Karpas-422 (cell line): Measurements from ENCODE around the gene ACOX3. TPM values are rescaled to one million over a fixed set of nuclear protein-coding genes. Genes with fewer than 3 reads are reported as not detected.

Experiments
- DNase-seq: peaks from one replicate; pipeline ENCODE4 v3.0.0-alpha.2; 2015
- H2AFZ ChIP-seq: fragments of 200-600 bp; sonication (generic); 2 replicates; pipeline ENCODE4 v1.6.1; 2014; ENCODE audit warnings: antibody characterized with exemption, low read length, mixed read lengths
- H3K27ac ChIP-seq: fragments of 200-600 bp; sonication (generic); 2 replicates; pipeline ENCODE4 v1.5.1; 2014; ENCODE audit warnings: mild to moderate bottlenecking, low read length, moderate library complexity
- H3K27me3 ChIP-seq: fragments of 200-600 bp; sonication (generic); 2 replicates; pipeline ENCODE4 v1.6.1; 2014; ENCODE audit warnings: low read length, mixed read lengths
- H3K36me3 ChIP-seq: fragments of 200-600 bp; sonication (generic); 2 replicates; pipeline ENCODE4 v1.6.1; 2014; ENCODE audit warnings: low read length, mixed read lengths; ENCODE audit not compliant: insufficient read depth
- H3K4me1 ChIP-seq: fragments of 200-600 bp; sonication (generic); 2 replicates; pipeline ENCODE4 v1.6.1; 2014; ENCODE audit warnings: mild to moderate bottlenecking, low read length, mixed read lengths
- H3K4me2 ChIP-seq: fragments of 200-600 bp; sonication (generic); 2 replicates; pipeline ENCODE4 v1.6.1; 2014; ENCODE audit warnings: low read length, low read depth, mild to moderate bottlenecking; ENCODE audit not compliant: poor library complexity, severe bottlenecking
- H3K4me3 ChIP-seq: fragments of 200-600 bp; sonication (generic); 2 replicates; pipeline ENCODE4 v1.5.1; 2014; ENCODE audit warnings: mild to moderate bottlenecking, antibody characterized with exemption, low read length, mixed read lengths
- H3K79me2 ChIP-seq: fragments of 200-600 bp; sonication (generic); 2 replicates; pipeline ENCODE4 v1.6.1; 2014; ENCODE audit warnings: mild to moderate bottlenecking, low read length, mixed read lengths
- H3K9ac ChIP-seq: fragments of 200-600 bp; sonication (generic); 2 replicates; pipeline ENCODE4 v1.6.0; 2014; ENCODE audit warnings: low read length
- H3K9me2 ChIP-seq: fragments of 200-600 bp; sonication (generic), shearing (Covaris generic); replicated peaks from 2 replicates; pipeline ENCODE4 v1.6.0; 2014; ENCODE audit warnings: mild to moderate bottlenecking, low read length, moderate library complexity; ENCODE audit not compliant: insufficient read depth
- H3K9me3 ChIP-seq: fragments of 300-700, 200-600 bp; sonication (generic); 2 replicates; pipeline ENCODE4 v1.6.1; 2014; ENCODE audit warnings: low read length, mixed read lengths
- H4K20me1 ChIP-seq: fragments of 200-600 bp; sonication (generic); 2 replicates; pipeline ENCODE4 v1.6.1; 2014; ENCODE audit warnings: mild to moderate bottlenecking, antibody characterized with exemption, low read length, low read depth; ENCODE audit not compliant: insufficient read depth
- total RNA-seq: library from RNA; depleted of rRNA; stranded (reverse); fragments of >200 nt; shearing (Covaris generic); gene quantifications from 2 replicates; pipeline ENCODE4 v1.2.3, GENCODE V29; 2014; ENCODE audit warnings: low replicate concordance

The ACOX3 gene
- total RNA-seq, 1 experiment from 2014 or later = 17.6 TPM

- Histone ChIP-seq H3K27me3 (no peaks in the 10 kb centered on the region), H3K4me1 (no peaks in the 10 kb centered on the region), H3K27ac (no peak overlapping the region), H3K36me3 (peaks cover 2% of the 10 kb centered on the region; the same call in 1 of the 2 replicates), H3K9ac (no peak overlapping the region), H3K79me2 (no peaks in the 10 kb centered on the region), H3K9me3 (no peaks in the 10 kb centered on the region), H3K4me3 (no peak overlapping the region), H3K9me2 (no peaks in the 10 kb centered on the region), H3K4me2 (no peak overlapping the region), H2AFZ (no peak overlapping the region), H4K20me1 (no peaks in the 10 kb centered on the region)
- no peak for DNase-seq
These were observed 30.8 kb upstream of the ACOX3 start for GRCh38 chr4:8471211-8471875.

- Histone ChIP-seq H3K9ac (no peak overlapping the region), H3K36me3 (peaks cover 3% of the 10 kb centered on the region; the same call in 1 of the 2 replicates), H3K27me3 (no peaks in the 10 kb centered on the region), H3K27ac (no peak overlapping the region), H3K4me3 (no peak overlapping the region), H3K9me3 (no peaks in the 10 kb centered on the region), H3K9me2 (no peaks in the 10 kb centered on the region), H3K79me2 (no peaks in the 10 kb centered on the region), H2AFZ (no peak overlapping the region), H3K4me1 (no peaks in the 10 kb centered on the region), H4K20me1 (no peaks in the 10 kb centered on the region), H3K4me2 (no peak overlapping the region)
- no peak for DNase-seq
These were observed 30.0 kb upstream of the ACOX3 start for GRCh38 chr4:8470451-8471024.

DNA sequence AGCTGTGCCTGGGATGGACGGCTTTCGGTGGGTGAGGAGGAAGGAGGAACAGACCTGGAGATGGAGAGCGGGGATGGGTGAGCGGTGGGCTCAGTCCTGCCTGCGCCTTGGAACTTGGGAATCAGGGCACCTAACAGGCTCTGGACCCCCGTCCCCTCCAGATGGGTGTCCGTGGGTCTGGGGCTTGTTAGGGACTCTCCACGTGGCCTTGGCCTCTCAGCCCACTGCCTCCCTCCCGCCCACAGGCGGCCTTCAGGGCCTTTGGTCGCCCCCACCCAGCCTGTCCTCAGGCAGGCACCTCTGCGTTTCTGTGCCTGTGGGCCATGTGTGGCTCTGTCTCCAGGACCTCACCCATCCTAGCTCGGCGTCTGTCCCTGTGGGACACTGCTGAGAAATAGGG, 29.0 kb upstream of the ACOX3 start:
- H3K36me3 ChIP-seq = peaks cover 5% of the 10 kb centered on the region; the same call in 1 of the 2 replicates
- no peaks in the 10 kb centered on the region for H3K27me3 ChIP-seq
- no peaks in the 10 kb centered on the region for H3K79me2 ChIP-seq
- H3K4me3 ChIP-seq = no peak overlapping the region
- no peak overlapping the region for H3K9ac ChIP-seq
- H3K9me2 ChIP-seq = no peaks in the 10 kb centered on the region
- H3K4me2 ChIP-seq = no peak overlapping the region
- H2AFZ ChIP-seq = no peak overlapping the region
- H4K20me1 ChIP-seq = no peaks in the 10 kb centered on the region; the same call in 1 of the 2 replicates
- no peak for DNase-seq
- no peaks in the 10 kb centered on the region for H3K4me1 ChIP-seq
- no peaks in the 10 kb centered on the region for H3K9me3 ChIP-seq
- H3K27ac ChIP-seq = no peak overlapping the region

GRCh38 chr4:8468746-8469535, 28.4 kb upstream of the ACOX3 start:
- no peaks in the 10 kb centered on the region; the same call in 1 of the 2 replicates for H4K20me1 ChIP-seq
- no peaks in the 10 kb centered on the region for H3K9me3 ChIP-seq
- H2AFZ ChIP-seq = no peak overlapping the region
- no peaks in the 10 kb centered on the region for H3K9me2 ChIP-seq
- H3K27ac ChIP-seq = no peak overlapping the region
- H3K27me3 ChIP-seq = no peaks in the 10 kb centered on the region
- no peaks in the 10 kb centered on the region for H3K4me1 ChIP-seq
- H3K4me3 ChIP-seq = no peak overlapping the region
- H3K9ac ChIP-seq = no peak overlapping the region
- peaks cover 5% of the 10 kb centered on the region; the same call in 1 of the 2 replicates for H3K36me3 ChIP-seq
- no peaks in the 10 kb centered on the region for H3K79me2 ChIP-seq
- DNase-seq = peak; percentile 82
- no peak overlapping the region for H3K4me2 ChIP-seq

DNA sequence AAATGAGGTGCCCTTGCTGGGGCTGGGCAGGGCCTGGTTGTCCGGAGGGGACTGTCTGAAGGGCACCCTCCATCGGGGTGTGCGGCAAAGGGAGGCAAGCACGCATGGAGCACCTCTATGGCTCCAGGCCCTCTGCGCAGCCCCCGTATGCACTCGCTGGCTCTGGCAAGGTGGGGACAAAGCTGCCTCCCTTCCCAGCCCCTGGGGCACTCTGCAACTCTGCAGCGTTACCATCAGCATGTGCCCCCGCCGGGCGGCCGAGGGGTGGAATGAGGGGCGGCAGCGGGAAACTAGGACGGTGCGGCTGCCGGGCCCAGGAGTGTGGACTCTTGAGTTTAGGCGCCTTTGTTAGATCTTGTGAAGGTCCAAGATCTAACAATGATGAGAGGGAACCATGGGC, 26.5 kb upstream of the ACOX3 start:
- Histone ChIP-seq H3K27ac (no peak overlapping the region), H2AFZ (no peak overlapping the region), H3K27me3 (no peaks in the 10 kb centered on the region), H3K4me1 (0 out of 2 replicates have a peak, but pooled peaks cover 2% of the 10 kb centered on the region), H3K79me2 (no peaks in the 10 kb centered on the region), H3K9me3 (no peaks in the 10 kb centered on the region), H3K36me3 (peaks cover 5% of the 10 kb centered on the region; the same call in 1 of the 2 replicates), H3K4me2 (no peak overlapping the region), H3K4me3 (no peak overlapping the region), H3K9me2 (no peaks in the 10 kb centered on the region), H3K9ac (no peak overlapping the region), H4K20me1 (no peaks in the 10 kb centered on the region; the same call in 1 of the 2 replicates)
- DNase-seq = no peak

- Histone ChIP-seq H3K9ac (no peak overlapping the region), H3K4me2 (no peak overlapping the region), H4K20me1 (no peaks in the 10 kb centered on the region; the same call in 1 of the 2 replicates), H3K4me3 (no peak overlapping the region), H3K27ac (no peak overlapping the region), H2AFZ (no peak overlapping the region), H3K9me2 (no peaks in the 10 kb centered on the region), H3K9me3 (no peaks in the 10 kb centered on the region), H3K79me2 (no peaks in the 10 kb centered on the region), H3K36me3 (peaks cover 5% of the 10 kb centered on the region; the same call in 1 of the 2 replicates), H3K4me1 (0 out of 2 replicates have a peak, but pooled peaks cover 2% of the 10 kb centered on the region), H3K27me3 (no peaks in the 10 kb centered on the region)
- DNase-seq = no peak
These were observed 25.4 kb upstream of the ACOX3 start for GRCh38 chr4:8465615-8466611.

GRCh38 chr4:8464381-8464780, 23.9 kb upstream of the ACOX3 start:
- 0 out of 2 replicates have a peak, but pooled peaks cover 2% of the 10 kb centered on the region for H3K4me1 ChIP-seq
- H3K9me2 ChIP-seq = no peaks in the 10 kb centered on the region
- H3K36me3 ChIP-seq = peaks cover 5% of the 10 kb centered on the region; the same call in 1 of the 2 replicates
- H3K9me3 ChIP-seq = no peaks in the 10 kb centered on the region
- H3K9ac ChIP-seq = no peak overlapping the region
- H3K27me3 ChIP-seq = no peaks in the 10 kb centered on the region
- no peak overlapping the region for H3K27ac ChIP-seq
- DNase-seq = no peak
- H3K4me3 ChIP-seq = no peak overlapping the region
- H4K20me1 ChIP-seq = no peaks in the 10 kb centered on the region; the same call in 1 of the 2 replicates
- H2AFZ ChIP-seq = no peak overlapping the region
- no peak overlapping the region for H3K4me2 ChIP-seq
- no peaks in the 10 kb centered on the region for H3K79me2 ChIP-seq
